Choroid plexus epithelial cell (primary cell): ENCODE results near the gene KIF6.

Experiments used
- DNase-seq: peaks from one replicate; pipeline ENCODE4 v3.0.0-alpha.2; 2010; ENCODE audit warnings: low read depth
- H3K4me3 ChIP-seq: 2 replicates; pipeline ENCODE4 v1.5.1; 2011; ENCODE audit warnings: low read depth, mild to moderate bottlenecking, control low read depth, low read length, moderate library complexity
- TF ChIP-seq, protein P1 (sequence below): conservative IDR thresholded peaks from 2 replicates; pipeline ENCODE4 v1.5.1; 2011; ENCODE audit warnings: low read depth, mild to moderate bottlenecking, control low read depth, inconsistent platforms, low read length, moderate library complexity

The KIF6 gene

GRCh38 chr6:39561536-39562266 is 163.5 kb downstream of the KIF6 start:
- DNase-seq = peak; percentile 61
- no peak overlapping the region for H3K4me3 ChIP-seq
- TF ChIP-seq, protein P1, sequence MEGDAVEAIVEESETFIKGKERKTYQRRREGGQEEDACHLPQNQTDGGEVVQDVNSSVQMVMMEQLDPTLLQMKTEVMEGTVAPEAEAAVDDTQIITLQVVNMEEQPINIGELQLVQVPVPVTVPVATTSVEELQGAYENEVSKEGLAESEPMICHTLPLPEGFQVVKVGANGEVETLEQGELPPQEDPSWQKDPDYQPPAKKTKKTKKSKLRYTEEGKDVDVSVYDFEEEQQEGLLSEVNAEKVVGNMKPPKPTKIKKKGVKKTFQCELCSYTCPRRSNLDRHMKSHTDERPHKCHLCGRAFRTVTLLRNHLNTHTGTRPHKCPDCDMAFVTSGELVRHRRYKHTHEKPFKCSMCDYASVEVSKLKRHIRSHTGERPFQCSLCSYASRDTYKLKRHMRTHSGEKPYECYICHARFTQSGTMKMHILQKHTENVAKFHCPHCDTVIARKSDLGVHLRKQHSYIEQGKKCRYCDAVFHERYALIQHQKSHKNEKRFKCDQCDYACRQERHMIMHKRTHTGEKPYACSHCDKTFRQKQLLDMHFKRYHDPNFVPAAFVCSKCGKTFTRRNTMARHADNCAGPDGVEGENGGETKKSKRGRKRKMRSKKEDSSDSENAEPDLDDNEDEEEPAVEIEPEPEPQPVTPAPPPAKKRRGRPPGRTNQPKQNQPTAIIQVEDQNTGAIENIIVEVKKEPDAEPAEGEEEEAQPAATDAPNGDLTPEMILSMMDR = no peak

DNA sequence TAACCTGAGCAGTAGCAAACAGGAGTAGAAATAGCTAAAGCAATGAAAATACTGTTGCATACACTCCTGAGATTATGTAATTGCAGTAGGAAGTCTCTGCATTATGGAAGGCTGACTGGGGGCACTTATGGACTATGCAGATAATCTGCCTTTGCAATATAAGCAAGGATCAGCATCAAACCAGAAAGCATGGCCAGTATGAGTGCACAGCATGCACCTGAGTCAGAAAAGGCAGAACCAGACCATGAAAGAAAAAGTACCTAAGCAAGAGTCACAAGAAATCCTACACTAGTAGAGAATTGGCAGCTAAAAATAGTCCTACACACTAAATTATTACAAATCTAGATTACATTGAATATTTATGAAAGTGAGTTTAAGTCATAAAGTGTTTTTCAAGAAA is 164.3 kb downstream of the KIF6 start:
- DNase-seq = no peak
- TF ChIP-seq, protein P1 = no peak
- no peak overlapping the region for H3K4me3 ChIP-seq

DNA sequence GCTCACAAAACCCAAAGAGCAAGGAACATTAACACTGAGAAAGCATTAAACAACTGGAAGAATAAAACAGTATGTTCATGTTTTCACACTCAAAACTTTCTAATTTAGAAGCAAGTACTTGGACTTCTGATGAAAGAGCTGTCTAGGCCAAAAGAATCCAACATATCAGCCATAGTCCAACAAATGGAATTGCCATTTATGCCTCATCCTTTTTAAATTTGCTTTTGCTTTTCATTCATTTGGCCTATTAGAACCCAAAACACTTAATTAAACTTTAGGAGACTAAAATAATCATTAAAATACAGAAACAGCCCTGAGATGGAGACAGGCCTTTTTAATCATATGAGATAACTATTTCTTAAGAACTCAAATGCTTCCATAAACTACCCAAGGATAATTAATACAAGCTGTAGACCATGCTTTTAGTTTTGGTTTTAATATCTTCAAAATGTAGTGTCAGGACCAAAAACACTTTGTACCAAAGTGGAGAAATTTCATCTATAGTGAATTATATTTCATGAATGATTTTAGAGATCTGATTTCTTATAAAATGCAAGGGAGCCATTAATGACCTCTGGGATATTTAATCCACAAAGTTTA is 166.5 kb downstream of the KIF6 start:
- no peak overlapping the region for H3K4me3 ChIP-seq
- TF ChIP-seq, protein P1 = no peak
- no peak for DNase-seq

- DNase-seq = no peak
These were observed 167.1 kb downstream of the KIF6 start for GRCh38 chr6:39558079-39558478.

GRCh38 chr6:39555136-39555535 is 170.1 kb downstream of the KIF6 start:
- no peak for DNase-seq
- no peak overlapping the region for H3K4me3 ChIP-seq
- TF ChIP-seq, protein P1 = no peak

More at GRCh38 chr6:39558079-39558478, 167.1 kb downstream of the KIF6 start:
- TF ChIP-seq, protein P1 = no peak
- H3K4me3 ChIP-seq = no peak overlapping the region

DNA sequence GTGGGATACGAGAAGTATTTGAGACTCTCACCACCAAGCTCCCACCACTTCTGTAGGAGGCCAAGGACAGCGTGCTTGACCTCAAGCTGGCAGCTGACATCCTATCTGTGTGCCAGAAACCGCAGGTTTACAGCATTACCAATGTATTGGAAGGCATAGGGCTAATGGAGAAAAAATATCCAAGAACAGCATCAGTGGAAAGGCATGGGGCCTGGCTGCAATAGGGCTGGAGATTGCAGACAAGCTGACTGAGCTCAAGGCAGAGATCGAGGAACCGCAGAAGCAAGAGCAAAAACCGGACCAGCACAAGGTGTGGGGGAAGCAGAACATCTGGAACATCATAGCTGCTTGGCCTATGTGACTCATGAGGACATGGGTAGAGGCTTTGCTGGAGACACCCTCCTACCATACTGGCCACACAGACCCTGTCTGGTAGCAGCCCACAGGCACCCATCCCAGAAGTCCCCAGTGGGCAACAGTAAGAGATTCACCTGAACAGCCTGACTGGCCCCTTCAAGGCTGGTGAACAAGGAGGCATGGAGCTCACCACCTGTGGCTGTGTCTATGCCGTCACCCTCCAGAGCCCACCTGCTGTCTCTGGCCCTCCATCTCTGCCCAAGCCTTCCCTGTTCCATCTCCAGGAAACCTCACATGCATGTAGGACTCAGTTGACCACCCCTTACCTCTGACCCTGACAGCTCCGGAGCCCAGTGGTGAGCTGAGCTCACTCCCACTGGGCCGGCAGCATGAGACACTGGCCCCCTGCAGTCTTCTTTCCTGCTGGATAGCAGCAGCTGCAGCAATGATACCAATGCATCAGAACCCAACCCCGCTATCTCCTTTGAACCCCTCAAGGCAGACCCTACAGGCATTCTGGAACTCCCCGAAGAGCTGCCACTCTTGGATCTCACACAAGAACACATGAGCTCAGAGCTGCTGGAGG is 171.1 kb downstream of the KIF6 start:
- DNase-seq = peak; percentile 62
- TF ChIP-seq, protein P1 = no peak
- H3K4me3 ChIP-seq = no peak overlapping the region
